ENCODE measurements around the gene FCN1. TPM values are rescaled to one million over a fixed set of nuclear protein-coding genes. Genes with fewer than 3 reads are reported as not detected.

The FCN1 gene
- polyA plus RNA-seq, 3 donors: 2,884 to 7,680 (median 6,268) TPM

GRCh38 chr9:134940236-134941208, 22.8 kb upstream of the FCN1 start:
- peaks cover 17 to 18% of the 10 kb centered on the region in 2 donors for H3K36me3 Mint-ChIP-seq
- peak overlapping the region in 1 of 2 donors; percentile 19 for H3K4me3 Mint-ChIP-seq
- H3K36me3 ChIP-seq (replicated peaks in 1 of 2; ENCODE audit: control insufficient read depth in 1 of 2, insufficient read depth in 2 of 2, low read length in 2 of 2): no peaks in the 10 kb centered on the region
- H3K4me1 ChIP-seq (ENCODE audit: control insufficient read depth in 1 of 2, insufficient read depth in 2 of 2, low read length in 2 of 2): peaks cover 54 to 64% of the 10 kb centered on the region in 2 donors
- no peak overlapping the region for H3K4me2 ChIP-seq (replicated peaks; ENCODE audit: extremely low read depth, low read length, poor library complexity, severe bottlenecking)
- peaks cover 63% of the 10 kb centered on the region for H3K4me1 Mint-ChIP-seq
- no peak for DNase-seq
- peaks cover 0 to 11% (median 2%) of the 10 kb centered on the region in 7 donors for H3K9me3 Mint-ChIP-seq
- no peak overlapping the region for H2AFZ ChIP-seq (ENCODE audit: insufficient read depth, low read depth, low read length, poor library complexity, severe bottlenecking)
- peaks cover 0 to 11% of the 10 kb centered on the region in 2 donors for H3K27me3 ChIP-seq (ENCODE audit: control insufficient read depth in 2 of 2, insufficient read depth in 2 of 2, low read length in 2 of 2)
- H3K9ac ChIP-seq (ENCODE audit: insufficient read depth, low read length, poor library complexity, severe bottlenecking): no peak overlapping the region
- no peak overlapping the region for H3K27ac ChIP-seq (ENCODE audit: low read depth in 1 of 2, low read length in 2 of 2)
- no peak overlapping the region for H3K4me3 ChIP-seq (replicated peaks in 1 of 3; ENCODE audit: low read depth in 2 of 3, low read length in 3 of 3)
- no peak for TF ChIP-seq CTCF (IDR thresholded peaks at IDR 0.05)
- no peaks in the 10 kb centered on the region for H4K20me1 ChIP-seq (ENCODE audit: insufficient read depth, low read length)
- no peaks in the 10 kb centered on the region for H3K9me3 ChIP-seq (replicated peaks in 1 of 2; ENCODE audit: control insufficient read depth in 1 of 2, insufficient read depth in 1 of 2, low read length in 2 of 2)
- H3K79me2 ChIP-seq (ENCODE audit: insufficient read depth, low read length): no peaks in the 10 kb centered on the region
- H3K27me3 Mint-ChIP-seq (ENCODE audit: low read depth in 3 of 3): peaks cover 34 to 50% (median 41%) of the 10 kb centered on the region in 3 donors
- intact Hi-C loops (cut with micrococcal nuclease): no loop called here
- WGBS (ENCODE audit: insufficient coverage): 96% methylated on average over 24 of the region's 27 CpGs
- H3K27ac Mint-ChIP-seq: no peak overlapping the region

DNA sequence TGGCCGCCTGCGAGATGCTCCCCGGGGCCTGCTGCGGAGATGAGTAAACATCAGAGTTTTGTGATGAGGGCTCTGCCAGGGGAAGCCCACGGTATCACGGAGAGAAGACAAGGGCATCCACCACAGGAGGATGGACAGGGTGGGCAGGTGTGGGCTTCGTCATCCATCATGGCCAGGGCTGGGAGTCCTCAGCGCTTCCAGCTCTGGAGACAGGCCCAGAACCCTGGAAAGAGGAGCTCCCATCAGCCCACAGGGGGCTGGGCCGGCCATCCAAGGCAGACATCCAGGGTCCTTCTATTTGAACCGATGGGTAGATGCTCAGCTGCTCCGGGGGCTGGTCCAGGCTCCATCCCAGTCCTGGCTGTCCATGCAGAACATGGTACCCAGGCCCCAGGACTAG, 22.1 kb upstream of the FCN1 start:
- no peaks in the 10 kb centered on the region for H3K9me3 ChIP-seq (replicated peaks in 1 of 2; ENCODE audit: control insufficient read depth in 1 of 2, insufficient read depth in 1 of 2, low read length in 2 of 2)
- no peaks in the 10 kb centered on the region for H3K79me2 ChIP-seq (ENCODE audit: insufficient read depth, low read length)
- H3K4me3 ChIP-seq (replicated peaks in 1 of 3; ENCODE audit: low read depth in 2 of 3, low read length in 3 of 3): no peak overlapping the region
- no peaks in the 10 kb centered on the region for H3K36me3 ChIP-seq (replicated peaks in 1 of 2; ENCODE audit: control insufficient read depth in 1 of 2, insufficient read depth in 2 of 2, low read length in 2 of 2)
- Mint-ChIP-seq H3K4me1 (peaks cover 70% of the 10 kb centered on the region), H3K27ac (peak overlapping the region in 1 of 7 donors; percentile 33), H3K36me3 (peaks cover 17 to 18% of the 10 kb centered on the region in 2 donors), H3K27me3 (ENCODE audit: low read depth in 3 of 3) (peaks cover 28 to 47% (median 35%) of the 10 kb centered on the region in 3 donors), H3K4me3 (peak overlapping the region in 1 of 2 donors; percentile 60), H3K9me3 (peaks cover 0 to 11% (median 2%) of the 10 kb centered on the region in 7 donors)
- no peak for DNase-seq
- 94% methylated on average over 10 of the region's 11 CpGs for WGBS (ENCODE audit: insufficient coverage)
- intact Hi-C loops (cut with micrococcal nuclease): loop anchor here (5.0 to 10.0 kb wide), 2 partner anchors 38 to 885 kb away; no protein-coding TSS in a partner anchor
- H3K27ac ChIP-seq (ENCODE audit: low read depth in 1 of 2, low read length in 2 of 2): no peak overlapping the region
- no peak overlapping the region for H3K9ac ChIP-seq (ENCODE audit: insufficient read depth, low read length, poor library complexity, severe bottlenecking)
- peaks cover 0 to 11% of the 10 kb centered on the region in 2 donors for H3K27me3 ChIP-seq (ENCODE audit: control insufficient read depth in 2 of 2, insufficient read depth in 2 of 2, low read length in 2 of 2)
- H2AFZ ChIP-seq (ENCODE audit: insufficient read depth, low read depth, low read length, poor library complexity, severe bottlenecking): no peak overlapping the region
- peaks cover 61 to 71% of the 10 kb centered on the region in 2 donors for H3K4me1 ChIP-seq (ENCODE audit: control insufficient read depth in 1 of 2, insufficient read depth in 2 of 2, low read length in 2 of 2)
- no peak overlapping the region for H3K4me2 ChIP-seq (replicated peaks; ENCODE audit: extremely low read depth, low read length, poor library complexity, severe bottlenecking)
- H4K20me1 ChIP-seq (ENCODE audit: insufficient read depth, low read length): no peaks in the 10 kb centered on the region
- TF ChIP-seq CTCF (IDR thresholded peaks at IDR 0.05): no peak

Measured in CD14-positive monocyte (primary cell).